HL-60 (cell line): ENCODE data around the gene LHX4.

Experiments
- CTCF ChIP-seq: IDR thresholded peaks from one replicate; pipeline ENCODE4 v1.5.1; 2011; ENCODE audit warnings: low read length, control low read depth, inconsistent platforms; ENCODE audit not compliant: insufficient read depth
- GABPA ChIP-seq: IDR thresholded peaks from 2 replicates; pipeline ENCODE4 v1.6.1; 2012; ENCODE audit warnings: low read depth
- POLR2AphosphoS5 ChIP-seq: IDR thresholded peaks from 2 replicates; pipeline ENCODE4 v1.6.1; 2012; ENCODE audit warnings: low read depth
- TF ChIP-seq, protein P1 (sequence below): IDR thresholded peaks from 2 replicates; pipeline ENCODE4 v1.6.1; 2012; ENCODE audit warnings: low read depth; ENCODE audit not compliant: insufficient replicate concordance

DNA sequence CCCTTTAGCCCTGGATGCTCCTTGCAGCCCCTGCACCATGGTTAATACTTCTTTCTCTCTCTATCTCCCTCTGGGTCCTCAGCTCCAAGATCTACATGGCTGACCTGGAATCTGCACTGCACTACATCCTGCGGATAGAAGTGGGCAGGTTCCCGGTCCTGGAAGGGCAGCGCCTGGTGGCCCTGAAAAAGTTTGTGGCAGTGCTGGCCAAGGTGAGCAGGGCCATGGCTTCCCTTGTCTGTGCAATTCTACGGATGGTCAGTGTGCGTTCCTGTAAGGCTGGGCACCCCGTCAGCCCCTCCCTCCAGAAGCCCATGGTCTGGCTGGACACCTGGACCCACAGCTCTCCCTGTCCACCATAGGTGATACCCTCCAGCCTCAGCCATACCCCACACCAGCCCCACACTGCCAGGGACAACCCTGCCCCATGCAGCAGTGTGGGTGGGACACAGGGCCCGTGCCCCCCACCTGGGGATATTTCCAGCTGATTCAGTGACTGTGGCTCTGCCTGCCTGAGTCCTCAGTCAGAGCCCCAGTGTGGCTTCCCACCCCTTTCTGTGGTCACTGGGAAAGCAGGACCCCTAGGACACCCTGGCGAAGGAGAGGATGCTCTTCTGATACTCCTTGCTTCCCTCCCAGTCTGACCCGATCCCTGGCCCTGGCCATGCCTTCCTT lies 44.0 kb upstream of the LHX4 start:
- no peak for TF ChIP-seq POLR2AphosphoS5
- TF ChIP-seq, protein P1, sequence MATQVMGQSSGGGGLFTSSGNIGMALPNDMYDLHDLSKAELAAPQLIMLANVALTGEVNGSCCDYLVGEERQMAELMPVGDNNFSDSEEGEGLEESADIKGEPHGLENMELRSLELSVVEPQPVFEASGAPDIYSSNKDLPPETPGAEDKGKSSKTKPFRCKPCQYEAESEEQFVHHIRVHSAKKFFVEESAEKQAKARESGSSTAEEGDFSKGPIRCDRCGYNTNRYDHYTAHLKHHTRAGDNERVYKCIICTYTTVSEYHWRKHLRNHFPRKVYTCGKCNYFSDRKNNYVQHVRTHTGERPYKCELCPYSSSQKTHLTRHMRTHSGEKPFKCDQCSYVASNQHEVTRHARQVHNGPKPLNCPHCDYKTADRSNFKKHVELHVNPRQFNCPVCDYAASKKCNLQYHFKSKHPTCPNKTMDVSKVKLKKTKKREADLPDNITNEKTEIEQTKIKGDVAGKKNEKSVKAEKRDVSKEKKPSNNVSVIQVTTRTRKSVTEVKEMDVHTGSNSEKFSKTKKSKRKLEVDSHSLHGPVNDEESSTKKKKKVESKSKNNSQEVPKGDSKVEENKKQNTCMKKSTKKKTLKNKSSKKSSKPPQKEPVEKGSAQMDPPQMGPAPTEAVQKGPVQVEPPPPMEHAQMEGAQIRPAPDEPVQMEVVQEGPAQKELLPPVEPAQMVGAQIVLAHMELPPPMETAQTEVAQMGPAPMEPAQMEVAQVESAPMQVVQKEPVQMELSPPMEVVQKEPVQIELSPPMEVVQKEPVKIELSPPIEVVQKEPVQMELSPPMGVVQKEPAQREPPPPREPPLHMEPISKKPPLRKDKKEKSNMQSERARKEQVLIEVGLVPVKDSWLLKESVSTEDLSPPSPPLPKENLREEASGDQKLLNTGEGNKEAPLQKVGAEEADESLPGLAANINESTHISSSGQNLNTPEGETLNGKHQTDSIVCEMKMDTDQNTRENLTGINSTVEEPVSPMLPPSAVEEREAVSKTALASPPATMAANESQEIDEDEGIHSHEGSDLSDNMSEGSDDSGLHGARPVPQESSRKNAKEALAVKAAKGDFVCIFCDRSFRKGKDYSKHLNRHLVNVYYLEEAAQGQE = no peak
- TF ChIP-seq CTCF = no peak
- no peak for TF ChIP-seq GABPA
